ENCODE measurements around the gene SIX1. TPM values are rescaled to one million over a fixed set of nuclear protein-coding genes. Genes with fewer than 3 reads are reported as not detected.

The SIX1 gene
- 1 to 10 TPM in 1 of 4 donors, under 1 TPM in 3; 0.42 to 1.4 (median 0.70) TPM for total RNA-seq

DNA sequence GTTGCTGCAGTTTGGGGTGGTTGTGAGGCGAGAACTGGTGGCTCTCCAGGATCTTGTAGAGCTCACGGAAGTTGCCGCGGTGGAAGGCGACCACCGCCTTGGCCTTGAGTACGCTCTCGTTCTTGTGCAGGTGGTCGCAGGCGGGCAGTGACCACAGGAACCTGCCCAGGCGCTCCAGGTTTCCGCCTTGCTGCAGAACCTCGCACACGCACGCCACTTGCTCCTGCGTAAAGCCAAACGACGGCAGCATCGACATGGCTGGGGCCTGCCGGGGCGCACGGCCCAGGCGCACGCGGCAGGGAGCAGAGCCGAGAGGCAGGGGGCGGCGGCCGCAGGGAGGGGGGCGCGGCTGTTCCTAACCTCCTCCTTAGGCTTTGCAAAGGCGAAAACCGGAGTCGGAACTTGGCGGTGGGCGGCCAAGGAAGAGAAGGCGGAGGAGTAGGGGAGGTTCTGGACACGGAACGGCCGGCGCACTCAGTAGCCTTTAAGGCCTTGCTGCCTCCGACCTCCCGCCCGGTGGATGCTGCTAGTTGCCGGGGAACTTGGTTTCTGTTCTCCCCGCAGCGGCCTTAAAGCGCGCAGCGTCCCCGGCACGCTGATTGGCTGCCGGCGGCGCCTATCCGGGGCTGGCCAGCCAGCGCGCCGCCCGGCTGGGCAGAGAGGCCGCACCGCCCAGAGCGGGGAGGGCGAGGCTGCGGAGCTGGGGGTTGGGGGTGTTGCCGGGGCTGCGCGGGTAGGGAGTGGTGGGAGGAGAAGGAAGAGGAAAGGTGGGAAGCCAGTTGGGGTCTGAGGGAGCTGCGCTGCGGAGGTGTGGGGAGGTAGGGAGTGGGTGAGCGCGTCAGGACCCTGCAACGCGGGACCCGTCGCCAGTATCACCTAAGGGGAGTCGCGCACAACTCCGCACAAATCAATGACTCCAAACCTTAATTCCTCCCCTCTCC is at the start of gene SIX1:
Gene SIX1 (minus strand): TSS at position 544 of the 941 bp plus-strand sequence. CDS start 288 bp downstream, at position 256.
- 0 to 4% methylated on average over 11 to 12 of the region's 79 CpGs for WGBS, 2 donors (ENCODE audit: low coverage in 1 of 2)
- no peak for TF ChIP-seq EP300 (IDR thresholded peaks at IDR 0.05)
- TF ChIP-seq, protein P1, sequence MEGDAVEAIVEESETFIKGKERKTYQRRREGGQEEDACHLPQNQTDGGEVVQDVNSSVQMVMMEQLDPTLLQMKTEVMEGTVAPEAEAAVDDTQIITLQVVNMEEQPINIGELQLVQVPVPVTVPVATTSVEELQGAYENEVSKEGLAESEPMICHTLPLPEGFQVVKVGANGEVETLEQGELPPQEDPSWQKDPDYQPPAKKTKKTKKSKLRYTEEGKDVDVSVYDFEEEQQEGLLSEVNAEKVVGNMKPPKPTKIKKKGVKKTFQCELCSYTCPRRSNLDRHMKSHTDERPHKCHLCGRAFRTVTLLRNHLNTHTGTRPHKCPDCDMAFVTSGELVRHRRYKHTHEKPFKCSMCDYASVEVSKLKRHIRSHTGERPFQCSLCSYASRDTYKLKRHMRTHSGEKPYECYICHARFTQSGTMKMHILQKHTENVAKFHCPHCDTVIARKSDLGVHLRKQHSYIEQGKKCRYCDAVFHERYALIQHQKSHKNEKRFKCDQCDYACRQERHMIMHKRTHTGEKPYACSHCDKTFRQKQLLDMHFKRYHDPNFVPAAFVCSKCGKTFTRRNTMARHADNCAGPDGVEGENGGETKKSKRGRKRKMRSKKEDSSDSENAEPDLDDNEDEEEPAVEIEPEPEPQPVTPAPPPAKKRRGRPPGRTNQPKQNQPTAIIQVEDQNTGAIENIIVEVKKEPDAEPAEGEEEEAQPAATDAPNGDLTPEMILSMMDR (IDR thresholded peaks at IDR 0.05), result no peak
- TF ChIP-seq POLR2A (IDR thresholded peaks at IDR 0.05), result no peak
- no peak for TF ChIP-seq POLR2AphosphoS5 (IDR thresholded peaks at IDR 0.05)
- peak within 1 kb of the TSS; percentile 10 to 60 for H3K4me3 ChIP-seq
- H3K27me3 ChIP-seq, result peaks cover 100% of the 10 kb centered on the region
- peak within 1 kb of the TSS in 2 of 4 donors; percentile 40 to 43 for H3K27ac ChIP-seq
- ATAC-seq, result peak; percentile 88
- no peaks in the 10 kb centered on the region for H3K9me3 ChIP-seq
- peaks cover 0 to 58% (median 30%) of the 10 kb centered on the region in 3 donors for H3K4me1 ChIP-seq
- H3K36me3 ChIP-seq, result no peaks in the 10 kb centered on the region

DNA sequence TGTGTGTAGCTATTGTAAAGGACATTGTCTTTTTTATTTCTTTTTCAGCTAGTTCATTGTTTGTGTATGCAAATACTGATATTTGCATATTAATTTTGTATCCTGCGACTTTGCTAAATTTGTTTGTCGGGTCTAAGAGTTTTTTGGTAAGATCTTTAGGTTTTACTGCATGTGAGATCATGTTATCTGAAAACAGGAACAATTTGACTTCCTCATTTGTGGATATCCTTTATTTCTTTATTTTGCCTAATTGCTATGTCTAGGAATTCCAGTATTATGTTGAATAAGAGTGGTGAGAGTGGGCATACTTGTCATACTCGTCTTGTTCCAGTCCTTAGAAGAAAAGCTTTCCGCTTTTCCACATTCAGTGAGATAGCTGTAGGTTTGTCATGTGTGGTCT is 46.0 kb upstream of the SIX1 start:
- H3K9me3 ChIP-seq, result peaks cover 0 to 23% (median 0%) of the 10 kb centered on the region in 3 donors
- no peaks in the 10 kb centered on the region for H3K4me1 ChIP-seq
- no peak overlapping the region for H3K27ac ChIP-seq
- H3K27me3 ChIP-seq, result no peaks in the 10 kb centered on the region
- H3K4me3 ChIP-seq, result no peak overlapping the region
- ATAC-seq, result no peak
- H3K36me3 ChIP-seq, result no peaks in the 10 kb centered on the region
- 84 to 89% methylated on average over 4 of the region's 4 CpGs for WGBS, 2 donors (ENCODE audit: low coverage in 1 of 2)
- TF ChIP-seq, protein P1 (IDR thresholded peaks at IDR 0.05), result no peak
- TF ChIP-seq POLR2AphosphoS5 (IDR thresholded peaks at IDR 0.05), result no peak
- TF ChIP-seq POLR2A (IDR thresholded peaks at IDR 0.05), result no peak
- TF ChIP-seq EP300 (IDR thresholded peaks at IDR 0.05), result no peak

DNA sequence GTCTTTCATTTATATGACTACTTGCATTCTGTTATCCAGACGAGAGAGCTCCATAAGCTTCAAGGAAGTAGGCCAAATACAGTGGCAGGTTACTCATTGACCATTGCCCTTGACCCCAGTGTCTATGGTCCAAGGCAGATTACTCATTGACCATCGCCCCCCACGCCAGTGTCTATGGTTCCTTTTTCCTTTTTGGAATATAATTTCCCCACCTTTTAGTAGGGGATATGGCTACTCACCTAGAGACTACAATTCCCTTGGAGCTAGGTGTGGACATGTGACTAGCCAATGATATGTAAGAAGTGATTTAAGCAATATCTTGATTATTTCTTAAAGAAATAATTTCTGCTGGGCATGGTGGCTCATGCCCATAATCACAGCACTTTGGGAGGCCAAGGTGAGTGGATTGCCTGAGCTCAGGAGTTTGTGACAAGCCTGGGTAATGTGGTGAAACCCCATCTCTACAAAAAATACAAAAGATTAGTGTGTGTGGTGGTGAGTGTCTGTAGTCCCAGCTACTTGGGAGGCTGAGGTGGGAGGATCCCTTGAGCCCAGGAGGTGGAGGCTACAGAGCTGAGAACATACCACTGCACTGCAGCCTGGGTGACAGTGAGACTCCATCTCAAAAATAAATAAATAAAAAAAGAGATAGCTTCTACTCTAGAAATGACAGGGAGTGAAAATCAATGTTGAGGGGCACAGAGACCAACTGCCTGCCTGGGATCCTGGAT is 42.3 kb upstream of the SIX1 start:
- H3K9me3 ChIP-seq, result no peaks in the 10 kb centered on the region
- TF ChIP-seq POLR2A (IDR thresholded peaks at IDR 0.05) (no peak), POLR2AphosphoS5 (IDR thresholded peaks at IDR 0.05) (no peak), EP300 (IDR thresholded peaks at IDR 0.05) (no peak)
- TF ChIP-seq, protein P1 (IDR thresholded peaks at IDR 0.05), result no peak
- H3K27ac ChIP-seq, result no peak overlapping the region
- no peaks in the 10 kb centered on the region for H3K36me3 ChIP-seq
- no peak for ATAC-seq
- WGBS, 2 donors (ENCODE audit: low coverage in 1 of 2), result 80 to 89% methylated on average over 3 of the region's 3 CpGs
- no peaks in the 10 kb centered on the region for H3K4me1 ChIP-seq
- no peak overlapping the region for H3K4me3 ChIP-seq
- no peaks in the 10 kb centered on the region for H3K27me3 ChIP-seq

DNA sequence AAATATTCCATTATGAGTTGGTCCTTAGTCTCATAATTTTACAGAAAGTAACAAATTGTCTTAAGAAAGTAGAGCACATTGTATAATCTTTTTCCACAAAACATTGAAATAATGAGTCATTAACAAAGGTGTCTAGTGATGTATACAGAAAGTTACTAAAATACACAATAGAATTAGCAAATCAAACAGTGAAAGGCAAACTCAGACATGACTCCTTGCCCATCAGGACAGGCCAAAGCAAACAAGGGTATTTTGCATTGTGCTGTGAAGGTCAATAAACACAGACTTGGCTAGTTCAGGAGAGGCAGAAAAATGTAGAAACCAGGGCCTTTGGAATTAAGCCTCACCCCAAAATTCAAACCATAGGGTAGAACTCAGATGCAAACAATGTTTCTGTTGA is 37.6 kb upstream of the SIX1 start:
- ATAC-seq, result no peak
- Histone ChIP-seq H3K36me3 (no peaks in the 10 kb centered on the region), H3K27ac (no peak overlapping the region)

More for the DNA sequence above, 37.6 kb upstream of the SIX1 start:
- H3K4me1 ChIP-seq, result no peaks in the 10 kb centered on the region
- H3K27me3 ChIP-seq, result no peaks in the 10 kb centered on the region
- TF ChIP-seq, protein P1 (IDR thresholded peaks at IDR 0.05), result no peak
- TF ChIP-seq POLR2AphosphoS5 (IDR thresholded peaks at IDR 0.05) (no peak), EP300 (IDR thresholded peaks at IDR 0.05) (no peak), POLR2A (IDR thresholded peaks at IDR 0.05) (no peak)
- peaks cover 0 to 5% (median 0%) of the 10 kb centered on the region in 3 donors for H3K9me3 ChIP-seq
- no peak overlapping the region for H3K4me3 ChIP-seq

Data from gastroesophageal sphincter (tissue), 4 donors.